SK-N-SH (cell line): ENCODE measurements around the gene CNTN2. TPM values are rescaled to one million over a fixed set of nuclear protein-coding genes. Genes with fewer than 3 reads are reported as not detected.

Experiments used
- CTCF ChIA-PET: fragments of 300-600, 350-600 bp; formaldehyde crosslinking; extraction: SDS; loops from one replicate; lab custom pipeline; 2021; lab: Yijun Ruan, JAX
- POLR2A ChIA-PET: fragments of 350-600 bp; sonication (Branson Sonifier 250); formaldehyde crosslinking; extraction: SDS; loops from one replicate; lab custom pipeline; 2020; ENCODE audit warnings: antibody characterized with exemption, inconsistent platforms; lab: Yijun Ruan, JAX
- DNase-seq: peaks from one replicate; pipeline ENCODE4 v3.0.0; 2012
- H2AFZ ChIP-seq: fragments of 200-600 bp; sonication (generic); 2 replicates; pipeline ENCODE4 v1.8.1; 2016; ENCODE audit warnings: antibody characterized with exemption, mild to moderate bottlenecking, low read depth
- H3F3A ChIP-seq: fragments of 200-600 bp; sonication (generic); replicated peaks from 2 replicates; pipeline ENCODE3; 2016; ENCODE audit warnings: antibody characterized with exemption, mild to moderate bottlenecking; ENCODE audit not compliant: insufficient read depth
- H3K27ac ChIP-seq, 2 experiments: fragments of 200-500 bp in 1 of 2; fragments of 200-600 bp in 1 of 2; sonication (Bioruptor generic) in 1 of 2; sonication (generic), shearing (Covaris generic) in 1 of 2; 2 replicates each; pipeline versions ENCODE4 v1.5.1 to v1.6.1; 2014 to 2016; ENCODE audit warnings: low read depth in 2 of 2, inconsistent platforms in 1 of 2, low read length in 1 of 2, mild to moderate bottlenecking in 1 of 2, mixed read lengths in 1 of 2
- H3K27me3 ChIP-seq: fragments of 200-600 bp; sonication (generic), shearing (Covaris generic); 2 replicates; pipeline ENCODE4 v1.6.1; 2016; ENCODE audit warnings: mixed run types; ENCODE audit not compliant: insufficient read depth
- H3K36me3 ChIP-seq, 2 experiments: fragments of 200-500 bp in 1 of 2; fragments of 200-600 bp in 1 of 2; sonication (Bioruptor generic) in 1 of 2; sonication (generic) in 1 of 2; replicated peaks in 1 of 2; 2 replicates each; pipeline versions ENCODE3 to v1.5.1; 2014 to 2016; ENCODE audit warnings: low read length in 1 of 2, mild to moderate bottlenecking in 1 of 2; ENCODE audit not compliant: insufficient read depth in 2 of 2, control insufficient read depth in 1 of 2
- H3K4me1 ChIP-seq, 2 experiments: fragments of 200-500 bp in 1 of 2; fragments of 200-600 bp in 1 of 2; sonication (Bioruptor generic) in 1 of 2; sonication (generic), shearing (Covaris generic) in 1 of 2; 2 replicates each; pipeline versions ENCODE4 v1.5.1 to v1.6.1; 2014 to 2016; ENCODE audit warnings: low read depth in 1 of 2, low read length in 1 of 2, mixed run types in 1 of 2; ENCODE audit not compliant: insufficient read depth in 2 of 2, control insufficient read depth in 1 of 2
- H3K4me2 ChIP-seq: fragments of 200-600 bp; sonication (generic), shearing (Covaris generic); 2 replicates; pipeline ENCODE4 v1.6.1; 2017; ENCODE audit warnings: mixed run types
- H3K4me3 ChIP-seq, 2 experiments: fragments of 200-500 bp in 1 of 2; fragments of 200-600 bp in 1 of 2; sonication (Bioruptor generic) in 1 of 2; sonication (generic), shearing (Covaris generic) in 1 of 2; 2 replicates each; pipeline versions ENCODE4 v1.5.1 to v1.8.1; 2014 to 2016; ENCODE audit warnings: low read depth in 2 of 2, inconsistent platforms in 1 of 2, low read length in 1 of 2, mild to moderate bottlenecking in 1 of 2, mixed read lengths in 1 of 2, moderate library complexity in 1 of 2
- H3K79me2 ChIP-seq: fragments of 200-600 bp; sonication (generic); 2 replicates; pipeline ENCODE4 v1.8.1; 2017; ENCODE audit warnings: mild to moderate bottlenecking; ENCODE audit not compliant: insufficient read depth
- H3K9ac ChIP-seq: fragments of 200-600 bp; sonication (generic); 2 replicates; pipeline ENCODE4 v1.6.1; 2017; ENCODE audit warnings: mixed run types
- H3K9me2 ChIP-seq: fragments of 200-600 bp; sonication (generic); 2 replicates; pipeline ENCODE4 v1.6.1; 2017; ENCODE audit warnings: mixed run types
- H3K9me3 ChIP-seq: fragments of 200-600 bp; sonication (generic); 2 replicates; pipeline ENCODE4 v1.6.1; 2017; ENCODE audit warnings: mixed run types, mild to moderate bottlenecking, moderate library complexity
- H4K20me1 ChIP-seq: fragments of 200-600 bp; sonication (generic); 2 replicates; pipeline ENCODE4 v1.6.1; 2017; ENCODE audit warnings: mild to moderate bottlenecking, mixed run types; ENCODE audit not compliant: insufficient read depth
- ELF1 ChIP-seq: IDR thresholded peaks from 2 replicates; pipeline ENCODE4 v1.4.0; 2012
- EP300 ChIP-seq, 2 experiments: IDR thresholded peaks; 2 replicates each; pipeline versions ENCODE4 v1.4.0 to v1.6.1; 2012; ENCODE audit warnings: borderline replicate concordance in 1 of 2, low read depth in 1 of 2, low read length in 1 of 2
- FOSL2 ChIP-seq: IDR thresholded peaks from 2 replicates; pipeline ENCODE4 v1.4.0; 2012; ENCODE audit warnings: low read depth, mild to moderate bottlenecking, moderate library complexity, borderline replicate concordance
- FOXJ3 ChIP-seq: sonication (generic); formaldehyde crosslinking; IDR thresholded peaks from 2 replicates; pipeline ENCODE4 v1.5.1; 2020; ENCODE audit warnings: mild to moderate bottlenecking, missing genetic modification reagents
- GABPA ChIP-seq: IDR thresholded peaks from 2 replicates; pipeline ENCODE4 v1.4.0; 2012; ENCODE audit warnings: low read depth, mild to moderate bottlenecking
- GATA2 ChIP-seq: sonication (generic); formaldehyde crosslinking; IDR thresholded peaks from 2 replicates; pipeline ENCODE4 v1.5.0; 2020; ENCODE audit warnings: mild to moderate bottlenecking, missing genetic modification reagents
- MXI1 ChIP-seq: IDR thresholded peaks from 2 replicates; pipeline ENCODE4 v1.6.1; 2012; ENCODE audit warnings: mild to moderate bottlenecking, low read depth, low read length, improper control_type of control experiment
- NFIC ChIP-seq: IDR thresholded peaks from 2 replicates; pipeline ENCODE4 v1.4.0; 2012; ENCODE audit warnings: borderline replicate concordance
- NRF1 ChIP-seq: IDR thresholded peaks from 2 replicates; pipeline ENCODE4 v1.6.1; 2012; ENCODE audit warnings: low read depth, mild to moderate bottlenecking, low read length
- RAD21 ChIP-seq: IDR thresholded peaks from 2 replicates; pipeline ENCODE4 v1.6.1; 2012; ENCODE audit warnings: mild to moderate bottlenecking, low read length
- RCOR1 ChIP-seq: fragments of 150-350 bp; IDR thresholded peaks from 2 replicates; pipeline ENCODE4 v1.6.1; 2017; ENCODE audit warnings: antibody characterized with exemption, low read length
- RXRA ChIP-seq: IDR thresholded peaks from 2 replicates; pipeline ENCODE4 v1.4.0; 2012; ENCODE audit warnings: low read depth, mild to moderate bottlenecking, borderline replicate concordance
- TCF12 ChIP-seq: IDR thresholded peaks from 2 replicates; pipeline ENCODE4 v1.4.0; 2012
- TEAD4 ChIP-seq: IDR thresholded peaks from 2 replicates; pipeline ENCODE4 v1.4.0; 2012; ENCODE audit warnings: mild to moderate bottlenecking, borderline replicate concordance; ENCODE audit not compliant: insufficient read depth
- YY1 ChIP-seq: IDR thresholded peaks from 2 replicates; pipeline ENCODE4 v1.4.0; 2012; ENCODE audit warnings: low read depth, mild to moderate bottlenecking
- WGBS: methylation state at CpG from one replicate; pipeline ENCODE4 v1.1.6; 2017; ENCODE audit warnings: low lambda C conversion rate; 5-methylcytosine and 5-hydroxymethylcytosine counted together
- polyA plus RNA-seq, 3 experiments: library from polyadenylated mRNA; depleted of rRNA; stranded (reverse); fragments of >200 nt; gene quantifications; 2 replicates each; pipeline ENCODE4 v1.2.3, GENCODE V29; 2012
- TF ChIP-seq, protein P1 (sequence below): fragments of 150-350 bp; IDR thresholded peaks from 2 replicates; pipeline ENCODE4 v1.6.1; 2016; ENCODE audit warnings: mild to moderate bottlenecking, low read depth, low read length
- TF ChIP-seq, protein P2 (sequence below): fragments of 200-600 bp; sonication (generic); IDR thresholded peaks from 2 replicates; pipeline ENCODE4 v1.6.1; 2017; ENCODE audit warnings: antibody characterized with exemption, mild to moderate bottlenecking, moderate library complexity
- TF ChIP-seq, protein P3 (sequence below): IDR thresholded peaks from 2 replicates; pipeline ENCODE4 v1.4.0; 2012; ENCODE audit warnings: low read depth, borderline replicate concordance
- TF ChIP-seq, protein P4 (sequence below): fragments of 150-350 bp; IDR thresholded peaks from 2 replicates; pipeline ENCODE4 v1.6.1; 2017; ENCODE audit warnings: antibody characterized with exemption, low read length, low read depth, borderline replicate concordance

Gene CNTN2
- polyA plus RNA-seq, 1 of the 3 experiments (the other 2 are of a cell fraction), result 0.02 TPM

DNA sequence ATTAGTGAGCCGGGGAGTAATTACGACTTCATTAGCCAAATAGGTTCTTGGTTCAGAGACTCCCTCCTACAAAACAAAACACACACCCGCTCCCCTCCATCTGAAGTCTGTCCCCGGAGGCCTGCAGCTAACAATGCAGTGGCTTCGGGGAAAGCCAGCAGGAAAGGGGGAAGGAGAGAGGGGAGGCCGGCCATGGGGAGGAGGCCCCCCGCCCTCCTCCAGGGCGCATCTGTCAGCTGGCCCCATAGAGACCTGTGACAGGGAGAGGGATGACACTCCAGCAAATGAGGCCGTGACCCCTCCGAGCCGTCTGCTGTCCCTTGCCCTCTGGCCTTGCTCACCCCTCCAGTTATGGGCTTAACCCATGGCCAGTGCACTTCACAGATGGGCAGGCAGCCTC lies 12.1 kb upstream of the CNTN2 start (continued):
- no peak for TF ChIP-seq FOSL2

DNA sequence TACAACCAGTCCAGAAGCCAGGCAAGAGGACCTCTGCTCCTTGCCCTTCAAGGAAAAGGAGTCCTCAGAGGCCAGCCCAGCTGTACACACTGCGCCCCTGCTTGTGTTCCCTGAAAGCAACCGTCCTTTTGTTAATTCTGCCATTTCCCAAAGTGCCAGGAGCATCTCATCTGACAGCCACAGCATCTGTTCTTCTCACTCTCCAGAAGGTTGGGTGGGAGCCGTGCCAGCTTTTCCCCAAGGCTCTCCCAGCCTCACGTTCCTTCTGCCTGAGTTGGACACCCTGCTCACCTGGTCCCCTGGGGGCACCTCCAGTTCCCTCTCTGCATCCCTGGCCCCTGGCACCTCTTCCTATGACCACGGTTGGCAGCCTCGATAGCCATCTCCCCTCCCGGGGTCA lies 10.5 kb upstream of the CNTN2 start:
- H3K27me3 ChIP-seq, result peaks cover 22% of the 10 kb centered on the region
- POLR2A ChIA-PET, result no interaction called here
- TF ChIP-seq RXRA (no peak), RAD21 (no peak), ELF1 (no peak), YY1 (no peak), FOXJ3 (no peak), TEAD4 (no peak), NRF1 (no peak)
- TF ChIP-seq, protein P1, sequence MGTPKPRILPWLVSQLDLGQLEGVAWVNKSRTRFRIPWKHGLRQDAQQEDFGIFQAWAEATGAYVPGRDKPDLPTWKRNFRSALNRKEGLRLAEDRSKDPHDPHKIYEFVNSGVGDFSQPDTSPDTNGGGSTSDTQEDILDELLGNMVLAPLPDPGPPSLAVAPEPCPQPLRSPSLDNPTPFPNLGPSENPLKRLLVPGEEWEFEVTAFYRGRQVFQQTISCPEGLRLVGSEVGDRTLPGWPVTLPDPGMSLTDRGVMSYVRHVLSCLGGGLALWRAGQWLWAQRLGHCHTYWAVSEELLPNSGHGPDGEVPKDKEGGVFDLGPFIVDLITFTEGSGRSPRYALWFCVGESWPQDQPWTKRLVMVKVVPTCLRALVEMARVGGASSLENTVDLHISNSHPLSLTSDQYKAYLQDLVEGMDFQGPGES, result no peak
- TF ChIP-seq, protein P2, sequence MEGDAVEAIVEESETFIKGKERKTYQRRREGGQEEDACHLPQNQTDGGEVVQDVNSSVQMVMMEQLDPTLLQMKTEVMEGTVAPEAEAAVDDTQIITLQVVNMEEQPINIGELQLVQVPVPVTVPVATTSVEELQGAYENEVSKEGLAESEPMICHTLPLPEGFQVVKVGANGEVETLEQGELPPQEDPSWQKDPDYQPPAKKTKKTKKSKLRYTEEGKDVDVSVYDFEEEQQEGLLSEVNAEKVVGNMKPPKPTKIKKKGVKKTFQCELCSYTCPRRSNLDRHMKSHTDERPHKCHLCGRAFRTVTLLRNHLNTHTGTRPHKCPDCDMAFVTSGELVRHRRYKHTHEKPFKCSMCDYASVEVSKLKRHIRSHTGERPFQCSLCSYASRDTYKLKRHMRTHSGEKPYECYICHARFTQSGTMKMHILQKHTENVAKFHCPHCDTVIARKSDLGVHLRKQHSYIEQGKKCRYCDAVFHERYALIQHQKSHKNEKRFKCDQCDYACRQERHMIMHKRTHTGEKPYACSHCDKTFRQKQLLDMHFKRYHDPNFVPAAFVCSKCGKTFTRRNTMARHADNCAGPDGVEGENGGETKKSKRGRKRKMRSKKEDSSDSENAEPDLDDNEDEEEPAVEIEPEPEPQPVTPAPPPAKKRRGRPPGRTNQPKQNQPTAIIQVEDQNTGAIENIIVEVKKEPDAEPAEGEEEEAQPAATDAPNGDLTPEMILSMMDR, result no peak
- TF ChIP-seq, protein P3, sequence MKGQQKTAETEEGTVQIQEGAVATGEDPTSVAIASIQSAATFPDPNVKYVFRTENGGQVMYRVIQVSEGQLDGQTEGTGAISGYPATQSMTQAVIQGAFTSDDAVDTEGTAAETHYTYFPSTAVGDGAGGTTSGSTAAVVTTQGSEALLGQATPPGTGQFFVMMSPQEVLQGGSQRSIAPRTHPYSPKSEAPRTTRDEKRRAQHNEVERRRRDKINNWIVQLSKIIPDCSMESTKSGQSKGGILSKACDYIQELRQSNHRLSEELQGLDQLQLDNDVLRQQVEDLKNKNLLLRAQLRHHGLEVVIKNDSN, result no peak
- TF ChIP-seq, all 33 proteins: peak for 0
- Histone ChIP-seq H3K27ac (no peak overlapping the region), H3K4me3 (no peak overlapping the region), H3K9ac (no peak overlapping the region), H3F3A (no peaks in the 10 kb centered on the region), H2AFZ (no peak overlapping the region), H3K9me3 (no peaks in the 10 kb centered on the region), H3K36me3 (no peaks in the 10 kb centered on the region), H4K20me1 (no peaks in the 10 kb centered on the region), H3K4me2 (no peak overlapping the region), H3K9me2 (no peaks in the 10 kb centered on the region), H3K79me2 (no peaks in the 10 kb centered on the region), H3K4me1 (peaks cover 0 to 8% of the 10 kb centered on the region in 2 experiments; a peak in 1 of 4 replicates)
- CTCF ChIA-PET, result interaction anchor here (1.2 to 7.7 kb wide), 3 partner anchors 14 to 43 kb away, joined by 3 to 58 read pairs (median 14); no protein-coding TSS in a partner anchor
- no peak for DNase-seq
- 32% methylated on average over 7 of the region's 7 CpGs for WGBS

DNA sequence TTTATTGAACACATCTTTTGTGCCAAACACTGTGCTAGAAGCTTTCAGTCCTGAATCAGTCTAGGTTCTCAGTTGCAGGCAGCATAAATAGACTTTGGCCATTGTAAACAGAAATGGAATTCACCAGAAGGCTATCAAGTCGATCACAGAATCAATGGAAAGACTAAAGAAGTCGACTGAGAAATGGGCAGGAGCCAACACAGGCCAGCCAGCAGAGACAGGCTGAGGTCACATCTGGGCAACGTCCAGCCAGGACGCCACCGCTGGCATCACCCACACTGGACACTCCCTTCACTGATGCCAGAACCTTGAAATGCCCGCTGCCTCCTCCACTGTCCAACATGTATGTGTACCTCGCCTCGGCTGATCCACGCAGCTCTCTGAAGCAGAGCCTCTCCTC lies 5.5 kb upstream of the CNTN2 start:
- Histone ChIP-seq H3K4me2 (no peak overlapping the region), H3K27ac (no peak overlapping the region), H3K27me3 (peaks cover 31% of the 10 kb centered on the region), H4K20me1 (no peaks in the 10 kb centered on the region), H3K36me3 (no peaks in the 10 kb centered on the region), H3K4me1 (peaks cover 0 to 6% of the 10 kb centered on the region in 2 experiments; a peak in 1 of 4 replicates), H3K4me3 (no peak overlapping the region), H3K9ac (no peak overlapping the region), H2AFZ (no peak overlapping the region), H3F3A (no peaks in the 10 kb centered on the region), H3K9me2 (no peaks in the 10 kb centered on the region), H3K9me3 (no peaks in the 10 kb centered on the region), H3K79me2 (no peaks in the 10 kb centered on the region)
- no peak for DNase-seq
- ChIA-PET CTCF (interaction anchor here (0.9 to 10.4 kb wide), 2 partner anchors 24 to 48 kb away, joined by 3 to 92 read pairs; no protein-coding TSS in a partner anchor), POLR2A (no interaction called here)
- WGBS, result 38% methylated on average over 4 of the region's 9 CpGs
- TF ChIP-seq FOXJ3 (no peak), NFIC (no peak), GABPA (no peak), RCOR1 (no peak), MXI1 (no peak), GATA2 (CRISPR knock-in tag) (no peak), EP300 (IDR thresholded peaks at IDR 0.05; ENCODE audit: borderline replicate concordance in 1 of 2, low read depth in 1 of 2, low read length in 1 of 2) (no peak), TCF12 (no peak), FOSL2 (no peak)
- TF ChIP-seq, protein P1, result no peak
- TF ChIP-seq, protein P4, sequence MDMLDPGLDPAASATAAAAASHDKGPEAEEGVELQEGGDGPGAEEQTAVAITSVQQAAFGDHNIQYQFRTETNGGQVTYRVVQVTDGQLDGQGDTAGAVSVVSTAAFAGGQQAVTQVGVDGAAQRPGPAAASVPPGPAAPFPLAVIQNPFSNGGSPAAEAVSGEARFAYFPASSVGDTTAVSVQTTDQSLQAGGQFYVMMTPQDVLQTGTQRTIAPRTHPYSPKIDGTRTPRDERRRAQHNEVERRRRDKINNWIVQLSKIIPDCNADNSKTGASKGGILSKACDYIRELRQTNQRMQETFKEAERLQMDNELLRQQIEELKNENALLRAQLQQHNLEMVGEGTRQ, result no peak
